ENCODE results near the gene P4HB. TPM values are rescaled to one million over a fixed set of nuclear protein-coding genes. Genes with fewer than 3 reads are reported as not detected.

P4HB gene
- total RNA-seq, 1 experiment from 2014 or later: 958 TPM

DNA sequence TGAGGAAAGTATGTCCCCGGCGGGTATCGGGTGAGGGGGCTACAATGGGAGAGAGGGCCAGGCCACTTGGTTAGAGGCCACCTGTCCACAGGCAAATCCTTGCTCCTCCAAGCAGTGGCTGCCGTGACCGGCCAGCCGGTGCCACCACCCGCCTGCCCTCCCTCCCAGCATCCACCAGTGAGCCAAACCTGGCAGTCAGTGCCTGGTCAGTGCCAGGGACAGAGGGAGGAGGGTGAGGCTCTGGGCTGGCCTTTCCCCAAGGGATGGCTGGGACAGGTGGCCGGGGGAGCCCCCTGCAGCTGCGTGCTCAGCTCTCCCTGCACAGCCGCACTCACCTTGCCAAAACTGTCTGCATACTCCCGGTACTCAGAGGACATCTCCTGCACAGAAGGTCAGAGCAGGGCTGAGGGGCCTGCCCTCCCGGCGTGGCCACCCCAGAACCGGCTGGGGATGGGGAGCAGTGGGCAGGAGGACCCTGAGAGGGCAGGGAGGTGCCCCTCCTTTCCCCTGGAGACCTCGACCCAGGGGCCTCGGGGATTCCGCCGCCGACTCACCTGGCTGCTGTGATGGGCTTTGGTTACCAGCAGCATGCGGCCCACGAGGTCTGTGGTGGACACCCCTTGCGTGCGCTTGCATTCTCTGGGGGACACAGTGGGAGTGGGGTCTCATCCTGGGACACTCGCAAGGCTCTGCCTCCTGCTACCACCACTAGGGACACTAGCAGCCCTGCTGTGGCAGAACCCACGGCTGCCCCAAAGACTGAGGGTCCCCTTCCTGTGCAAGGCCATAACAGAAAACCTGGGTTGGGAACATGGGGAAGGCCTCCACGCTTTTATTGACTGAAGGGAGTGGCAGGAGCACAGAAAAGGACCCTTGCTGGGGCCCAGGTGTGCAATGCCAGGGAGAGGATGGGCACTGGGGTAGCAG, 47.1 kb upstream of the P4HB start:
- no peaks in the 10 kb centered on the region for H3K27me3 ChIP-seq (replicated peaks; ENCODE audit: control insufficient read depth, insufficient read depth, low read length)
- Mint-ChIP-seq H3K27me3 (ENCODE audit: insufficient read depth, unreplicated experiment) (no peaks in the 10 kb centered on the region), H3K4me3 (ENCODE audit: unreplicated experiment) (no peak overlapping the region), H3K27ac (ENCODE audit: unreplicated experiment) (peak overlapping the region; percentile 94), H3K9me3 (ENCODE audit: unreplicated experiment) (no peaks in the 10 kb centered on the region), H3K4me1 (ENCODE audit: low read depth, unreplicated experiment) (peaks cover 5% of the 10 kb centered on the region), H3K36me3 (ENCODE audit: insufficient read depth, unreplicated experiment) (peaks cover 92% of the 10 kb centered on the region)
- ChIA-PET CTCF (no interaction called here), POLR2A (no interaction called here)
- no peaks in the 10 kb centered on the region for H3K9me3 ChIP-seq
- H3K4me3 ChIP-seq (ENCODE audit: low read depth, low read length): no peak overlapping the region
- intact Hi-C loops (cut with micrococcal nuclease; ENCODE audit: unreplicated experiment): no loop called here
- peaks cover 16% of the 10 kb centered on the region for H3K36me3 ChIP-seq (ENCODE audit: control insufficient read depth, insufficient read depth, low read length)
- no TSS peak for BruUV-seq (replicated peaks)
- TF ChIP-seq, protein P1, sequence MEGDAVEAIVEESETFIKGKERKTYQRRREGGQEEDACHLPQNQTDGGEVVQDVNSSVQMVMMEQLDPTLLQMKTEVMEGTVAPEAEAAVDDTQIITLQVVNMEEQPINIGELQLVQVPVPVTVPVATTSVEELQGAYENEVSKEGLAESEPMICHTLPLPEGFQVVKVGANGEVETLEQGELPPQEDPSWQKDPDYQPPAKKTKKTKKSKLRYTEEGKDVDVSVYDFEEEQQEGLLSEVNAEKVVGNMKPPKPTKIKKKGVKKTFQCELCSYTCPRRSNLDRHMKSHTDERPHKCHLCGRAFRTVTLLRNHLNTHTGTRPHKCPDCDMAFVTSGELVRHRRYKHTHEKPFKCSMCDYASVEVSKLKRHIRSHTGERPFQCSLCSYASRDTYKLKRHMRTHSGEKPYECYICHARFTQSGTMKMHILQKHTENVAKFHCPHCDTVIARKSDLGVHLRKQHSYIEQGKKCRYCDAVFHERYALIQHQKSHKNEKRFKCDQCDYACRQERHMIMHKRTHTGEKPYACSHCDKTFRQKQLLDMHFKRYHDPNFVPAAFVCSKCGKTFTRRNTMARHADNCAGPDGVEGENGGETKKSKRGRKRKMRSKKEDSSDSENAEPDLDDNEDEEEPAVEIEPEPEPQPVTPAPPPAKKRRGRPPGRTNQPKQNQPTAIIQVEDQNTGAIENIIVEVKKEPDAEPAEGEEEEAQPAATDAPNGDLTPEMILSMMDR (IDR thresholded peaks at IDR 0.05; ENCODE audit: insufficient read depth in 1 of 2, low read depth in 1 of 2, low read length in 1 of 2, severe bottlenecking in 1 of 2, unreplicated experiment in 1 of 2): no peak
- no peak for DNase-seq
- peaks cover 15% of the 10 kb centered on the region for H3K4me1 ChIP-seq

- H3K36me3 Mint-ChIP-seq (ENCODE audit: insufficient read depth, unreplicated experiment): peaks cover 85% of the 10 kb centered on the region
- H3K27me3 Mint-ChIP-seq (ENCODE audit: insufficient read depth, unreplicated experiment): no peaks in the 10 kb centered on the region
- no peaks in the 10 kb centered on the region for H3K4me1 Mint-ChIP-seq (ENCODE audit: low read depth, unreplicated experiment)
- ChIA-PET POLR2A (no interaction called here), CTCF (no interaction called here)
- H3K4me3 Mint-ChIP-seq (ENCODE audit: unreplicated experiment): no peak overlapping the region
- no peaks in the 10 kb centered on the region for H3K9me3 Mint-ChIP-seq (ENCODE audit: unreplicated experiment)
- H3K27me3 ChIP-seq (replicated peaks; ENCODE audit: control insufficient read depth, insufficient read depth, low read length): no peaks in the 10 kb centered on the region
- TF ChIP-seq, protein P1 (IDR thresholded peaks at IDR 0.05; ENCODE audit: insufficient read depth in 1 of 2, low read depth in 1 of 2, low read length in 1 of 2, severe bottlenecking in 1 of 2, unreplicated experiment in 1 of 2): peak in 1 of 2 experiments; percentile 17
- intact Hi-C loops (cut with micrococcal nuclease; ENCODE audit: unreplicated experiment): no loop called here
- H3K9me3 ChIP-seq: no peaks in the 10 kb centered on the region
- no TSS peak for BruUV-seq (replicated peaks)
- H3K4me3 ChIP-seq (ENCODE audit: low read depth, low read length): no peak overlapping the region
- no peak overlapping the region for H3K27ac Mint-ChIP-seq (ENCODE audit: unreplicated experiment)
- peaks cover 14% of the 10 kb centered on the region for H3K4me1 ChIP-seq
- DNase-seq: no peak
- H3K36me3 ChIP-seq (ENCODE audit: control insufficient read depth, insufficient read depth, low read length): peaks cover 12% of the 10 kb centered on the region; the same call in 1 of the 2 replicates
These were observed 46.3 kb upstream of the P4HB start for GRCh38 chr17:81906476-81907218.

- H3K4me1 ChIP-seq: peaks cover 12% of the 10 kb centered on the region
- peaks cover 85% of the 10 kb centered on the region for H3K36me3 Mint-ChIP-seq (ENCODE audit: insufficient read depth, unreplicated experiment)
- TF ChIP-seq, protein P1 (IDR thresholded peaks at IDR 0.05; ENCODE audit: insufficient read depth in 1 of 2, low read depth in 1 of 2, low read length in 1 of 2, severe bottlenecking in 1 of 2, unreplicated experiment in 1 of 2): no peak
- H3K4me1 Mint-ChIP-seq (ENCODE audit: low read depth, unreplicated experiment): peaks cover 2% of the 10 kb centered on the region
- no peak overlapping the region for H3K4me3 Mint-ChIP-seq (ENCODE audit: unreplicated experiment)
- H3K27me3 ChIP-seq (replicated peaks; ENCODE audit: control insufficient read depth, insufficient read depth, low read length): no peaks in the 10 kb centered on the region
- no peak for DNase-seq
- H3K9me3 Mint-ChIP-seq (ENCODE audit: unreplicated experiment): no peaks in the 10 kb centered on the region
- ChIA-PET CTCF (no interaction called here), POLR2A (no interaction called here)
- H3K4me3 ChIP-seq (ENCODE audit: low read depth, low read length): no peak overlapping the region
- H3K9me3 ChIP-seq: no peaks in the 10 kb centered on the region
- H3K27ac Mint-ChIP-seq (ENCODE audit: unreplicated experiment): no peak overlapping the region
- H3K27me3 Mint-ChIP-seq (ENCODE audit: insufficient read depth, unreplicated experiment): no peaks in the 10 kb centered on the region
- intact Hi-C loops (cut with micrococcal nuclease; ENCODE audit: unreplicated experiment): no loop called here
- peaks cover 12% of the 10 kb centered on the region; the same call in 1 of the 2 replicates for H3K36me3 ChIP-seq (ENCODE audit: control insufficient read depth, insufficient read depth, low read length)
- no TSS peak for BruUV-seq (replicated peaks)
These were observed 45.7 kb upstream of the P4HB start for GRCh38 chr17:81905993-81906392.

Measured in Caco-2 (cell line).